ENCODE data around the gene TTYH3. TPM values are rescaled to one million over a fixed set of nuclear protein-coding genes. Genes with fewer than 3 reads are reported as not detected.
"Not testable (repeated sequence)": the region's sequence is repeated elsewhere in the genome, so short reads cannot be mapped to it uniquely, and the experiment has no call there.

TTYH3 gene
- total RNA-seq, 1 donor from 2014 or later, result 170 TPM

DNA sequence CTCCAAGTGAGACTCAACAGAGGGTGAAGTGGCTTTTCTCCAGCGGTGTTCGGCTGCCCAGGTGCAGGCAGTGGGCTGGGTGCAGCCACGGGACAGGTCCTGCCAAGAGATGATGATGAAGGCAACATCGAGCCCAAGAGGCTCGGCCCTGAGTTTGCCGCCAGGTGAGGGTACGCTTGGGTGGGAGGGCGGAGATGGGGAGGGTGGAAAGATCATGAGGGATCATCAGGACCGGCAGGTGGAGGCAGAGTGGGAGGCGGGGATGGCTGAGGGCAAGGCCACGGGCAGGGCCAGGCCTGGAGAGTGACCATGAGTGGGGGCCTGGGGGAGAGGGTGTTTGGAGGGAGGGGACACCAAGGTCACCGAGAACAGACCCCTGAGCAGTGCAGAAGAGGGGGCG, 38.4 kb downstream of the TTYH3 start:
- H3K4me3 Mint-ChIP-seq (ENCODE audit: low read depth), result no peak overlapping the region
- TF ChIP-seq, protein P1, sequence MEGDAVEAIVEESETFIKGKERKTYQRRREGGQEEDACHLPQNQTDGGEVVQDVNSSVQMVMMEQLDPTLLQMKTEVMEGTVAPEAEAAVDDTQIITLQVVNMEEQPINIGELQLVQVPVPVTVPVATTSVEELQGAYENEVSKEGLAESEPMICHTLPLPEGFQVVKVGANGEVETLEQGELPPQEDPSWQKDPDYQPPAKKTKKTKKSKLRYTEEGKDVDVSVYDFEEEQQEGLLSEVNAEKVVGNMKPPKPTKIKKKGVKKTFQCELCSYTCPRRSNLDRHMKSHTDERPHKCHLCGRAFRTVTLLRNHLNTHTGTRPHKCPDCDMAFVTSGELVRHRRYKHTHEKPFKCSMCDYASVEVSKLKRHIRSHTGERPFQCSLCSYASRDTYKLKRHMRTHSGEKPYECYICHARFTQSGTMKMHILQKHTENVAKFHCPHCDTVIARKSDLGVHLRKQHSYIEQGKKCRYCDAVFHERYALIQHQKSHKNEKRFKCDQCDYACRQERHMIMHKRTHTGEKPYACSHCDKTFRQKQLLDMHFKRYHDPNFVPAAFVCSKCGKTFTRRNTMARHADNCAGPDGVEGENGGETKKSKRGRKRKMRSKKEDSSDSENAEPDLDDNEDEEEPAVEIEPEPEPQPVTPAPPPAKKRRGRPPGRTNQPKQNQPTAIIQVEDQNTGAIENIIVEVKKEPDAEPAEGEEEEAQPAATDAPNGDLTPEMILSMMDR (IDR thresholded peaks at IDR 0.05; ENCODE audit: unreplicated experiment), result no peak
- H3K36me3 Mint-ChIP-seq (ENCODE audit: insufficient read depth), result peaks cover 1% of the 10 kb centered on the region
- DNase-seq (ENCODE audit: low spot score, unreplicated experiment), result no peak
- no peaks in the 10 kb centered on the region for H3K4me1 Mint-ChIP-seq (ENCODE audit: low read depth)
- peaks cover 33% of the 10 kb centered on the region for H3K27me3 Mint-ChIP-seq
- H3K9me3 Mint-ChIP-seq (ENCODE audit: low read depth), result peaks cover 7% of the 10 kb centered on the region
- H3K27ac Mint-ChIP-seq, result no peak overlapping the region

DNA sequence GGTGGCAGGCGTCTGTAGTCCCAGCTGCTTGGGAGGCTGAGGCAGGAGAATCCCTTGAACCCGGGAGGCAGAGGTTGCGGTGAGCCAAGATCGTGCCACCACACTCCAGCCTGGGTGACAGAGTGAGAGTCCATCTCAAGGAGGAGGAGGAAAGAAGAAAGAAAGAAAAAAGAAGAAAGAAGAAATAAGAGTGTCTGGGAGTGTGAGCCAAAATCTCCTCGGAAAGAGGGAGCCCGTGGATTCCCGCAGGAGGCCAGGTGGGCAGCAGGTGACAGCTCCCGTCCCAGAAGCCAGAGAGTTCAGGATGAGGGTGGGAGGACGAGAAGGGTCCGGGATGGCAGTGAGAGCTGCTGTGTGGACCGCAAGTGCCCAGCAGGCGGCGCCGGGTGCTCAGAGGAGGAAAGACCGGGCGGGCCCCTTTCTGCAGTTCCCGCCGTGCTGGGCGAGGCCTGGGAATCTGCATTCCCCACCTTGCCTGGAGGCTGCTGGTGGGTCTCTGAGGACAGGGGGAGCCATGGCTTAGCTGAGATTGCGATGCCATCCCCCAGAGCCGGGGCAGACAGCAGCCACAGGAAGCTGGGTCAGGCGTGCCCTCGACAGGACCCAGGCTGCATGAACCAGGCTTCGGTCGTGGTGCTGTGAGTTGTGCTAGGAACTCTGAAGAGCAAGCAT, 39.1 kb downstream of the TTYH3 start:
- Mint-ChIP-seq H3K27me3 (peaks cover 33% of the 10 kb centered on the region), H3K9me3 (ENCODE audit: low read depth) (peaks cover 7% of the 10 kb centered on the region), H3K36me3 (ENCODE audit: insufficient read depth) (no peaks in the 10 kb centered on the region), H3K4me3 (ENCODE audit: low read depth) (no peak overlapping the region), H3K4me1 (ENCODE audit: low read depth) (no peaks in the 10 kb centered on the region), H3K27ac (no peak overlapping the region)
- TF ChIP-seq, protein P1 (IDR thresholded peaks at IDR 0.05; ENCODE audit: unreplicated experiment), result peak; percentile 84
- DNase-seq (ENCODE audit: low spot score, unreplicated experiment), result peak; percentile 51

DNA sequence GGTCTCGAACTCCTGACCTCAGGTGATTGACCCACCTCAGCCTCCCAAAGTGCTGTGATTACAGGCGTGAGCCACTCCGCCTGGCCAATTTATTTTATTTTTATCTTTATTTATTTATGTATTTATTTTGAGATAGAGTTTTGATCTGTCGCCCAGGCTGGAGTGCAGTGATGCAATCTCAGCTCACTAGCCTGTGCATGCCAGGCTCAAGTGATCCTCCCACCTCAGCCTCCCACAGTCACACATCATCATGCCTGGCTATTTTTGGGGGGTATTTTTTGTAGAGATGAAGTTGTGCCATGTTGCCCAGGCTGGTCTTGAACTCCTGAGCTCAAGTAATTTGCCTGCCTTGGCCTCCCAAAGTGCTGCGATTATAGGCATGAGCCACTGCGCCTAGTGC, 41.4 kb downstream of the TTYH3 start:
- H3K27ac Mint-ChIP-seq; H3K9me3 Mint-ChIP-seq (ENCODE audit: low read depth); H3K4me1 Mint-ChIP-seq (ENCODE audit: low read depth); H3K36me3 Mint-ChIP-seq (ENCODE audit: insufficient read depth); H3K4me3 Mint-ChIP-seq (ENCODE audit: low read depth); DNase-seq (ENCODE audit: low spot score, unreplicated experiment): not testable (repeated sequence)
- peaks cover 18% of the 10 kb centered on the region for H3K27me3 Mint-ChIP-seq

DNA sequence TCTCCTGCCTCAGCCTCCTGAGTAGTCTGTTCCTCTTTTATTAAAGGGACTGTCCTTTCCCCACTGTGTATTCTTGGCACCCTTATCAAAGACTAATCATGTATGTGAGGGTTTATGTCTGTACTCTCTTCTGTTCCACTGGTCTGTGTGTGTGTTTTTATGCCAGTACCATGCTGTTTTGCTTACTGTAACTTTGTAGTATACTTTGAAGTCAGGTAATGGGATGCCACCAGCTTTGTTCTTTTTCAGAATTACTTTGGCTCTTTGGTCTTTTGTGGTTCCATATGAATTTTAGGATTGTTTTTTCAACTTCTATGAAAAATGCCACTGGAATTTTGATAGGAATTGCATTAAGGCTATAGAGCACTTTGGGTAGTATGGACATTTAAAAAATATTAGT, 42.1 kb downstream of the TTYH3 start:
- Mint-ChIP-seq H3K27ac (no peak overlapping the region), H3K27me3 (peaks cover 15% of the 10 kb centered on the region), H3K9me3 (ENCODE audit: low read depth) (peaks cover 7% of the 10 kb centered on the region), H3K4me3 (ENCODE audit: low read depth) (no peak overlapping the region), H3K36me3 (ENCODE audit: insufficient read depth) (no peaks in the 10 kb centered on the region), H3K4me1 (ENCODE audit: low read depth) (no peaks in the 10 kb centered on the region)
- TF ChIP-seq, protein P1 (IDR thresholded peaks at IDR 0.05; ENCODE audit: unreplicated experiment), result no peak
- no peak for DNase-seq (ENCODE audit: low spot score, unreplicated experiment)

DNA sequence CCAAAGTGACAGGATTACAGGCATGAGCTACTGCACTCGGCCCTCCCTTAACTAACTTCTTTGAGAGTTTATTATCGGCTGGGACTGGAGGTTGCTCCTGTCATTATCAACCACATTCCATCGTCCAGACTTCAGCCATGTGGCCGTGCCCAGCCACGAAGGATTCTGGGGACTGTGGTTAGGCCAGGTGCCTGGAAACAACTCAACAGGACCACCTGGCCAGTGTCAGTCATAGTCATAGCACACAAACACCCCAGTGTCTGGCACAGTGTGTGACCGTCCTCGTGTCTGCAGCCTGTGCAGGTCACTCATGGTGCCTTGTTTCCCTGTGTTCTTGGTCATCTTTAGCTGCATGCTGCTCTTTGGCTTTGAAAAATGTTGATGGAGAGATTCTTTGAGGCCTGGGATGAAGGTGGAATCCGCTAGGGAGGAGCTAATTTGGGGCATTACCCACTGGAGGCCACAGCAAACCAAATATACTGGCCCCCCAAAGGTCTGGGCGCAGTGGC, 43.5 kb downstream of the TTYH3 start:
- H3K4me1 Mint-ChIP-seq (ENCODE audit: low read depth), result no peaks in the 10 kb centered on the region
- no peak overlapping the region for H3K27ac Mint-ChIP-seq
- H3K9me3 Mint-ChIP-seq (ENCODE audit: low read depth), result peaks cover 7% of the 10 kb centered on the region

DNA sequence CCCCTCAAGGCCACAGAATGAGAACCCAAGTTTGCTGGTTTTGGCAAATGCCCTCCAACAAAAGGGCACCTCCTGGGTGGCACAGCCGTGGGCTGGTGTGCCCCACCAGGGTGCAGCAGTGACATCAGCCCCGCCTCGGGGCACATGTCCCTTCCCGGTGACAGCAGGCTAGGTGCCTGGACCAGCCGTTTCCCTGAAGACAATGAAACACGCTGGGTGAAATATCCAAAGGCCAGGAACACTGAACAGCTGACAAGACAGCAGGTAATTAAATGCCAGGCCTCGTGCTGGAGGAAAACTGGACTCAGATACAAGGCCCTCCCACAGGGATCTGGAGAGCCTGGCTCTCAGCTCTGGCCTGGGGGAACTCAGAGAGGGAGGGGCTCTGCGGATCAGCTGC, 44.8 kb downstream of the TTYH3 start:
- not testable (repeated sequence) for H3K9me3 Mint-ChIP-seq (ENCODE audit: low read depth); H3K27ac Mint-ChIP-seq

More for the DNA sequence above, 43.5 kb downstream of the TTYH3 start:
- DNase-seq (ENCODE audit: low spot score, unreplicated experiment), result no peak
- Mint-ChIP-seq H3K27me3 (peaks cover 14% of the 10 kb centered on the region), H3K4me3 (ENCODE audit: low read depth) (no peak overlapping the region), H3K36me3 (ENCODE audit: insufficient read depth) (no peaks in the 10 kb centered on the region)
- TF ChIP-seq, protein P1 (IDR thresholded peaks at IDR 0.05; ENCODE audit: unreplicated experiment), result no peak

DNA sequence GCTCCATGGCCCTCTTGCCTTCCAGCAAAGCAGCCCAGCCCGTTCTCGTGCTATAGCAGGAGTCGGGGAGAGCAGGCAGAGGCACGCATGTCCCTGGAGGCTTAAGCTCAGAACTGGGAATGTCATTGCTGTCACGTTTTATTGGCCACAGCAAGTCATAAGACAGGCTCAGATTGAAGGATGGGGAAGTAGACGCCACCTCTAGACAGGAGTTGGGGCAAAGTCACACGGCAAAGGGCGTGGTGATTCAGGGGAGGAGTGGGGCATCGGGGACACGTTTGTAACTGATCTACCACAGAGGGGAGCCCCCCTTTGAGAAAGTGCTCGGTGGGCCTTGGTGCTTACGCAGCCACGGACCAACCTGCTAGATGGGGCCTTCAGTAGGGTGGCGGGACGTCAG, 46.7 kb downstream of the TTYH3 start:
- H3K27ac Mint-ChIP-seq; DNase-seq (ENCODE audit: low spot score, unreplicated experiment): not testable (repeated sequence)

More for the DNA sequence above, 44.8 kb downstream of the TTYH3 start:
- DNase-seq (ENCODE audit: low spot score, unreplicated experiment); H3K4me1 Mint-ChIP-seq (ENCODE audit: low read depth); H3K36me3 Mint-ChIP-seq (ENCODE audit: insufficient read depth); H3K4me3 Mint-ChIP-seq (ENCODE audit: low read depth); H3K27me3 Mint-ChIP-seq: not testable (repeated sequence)

DNA sequence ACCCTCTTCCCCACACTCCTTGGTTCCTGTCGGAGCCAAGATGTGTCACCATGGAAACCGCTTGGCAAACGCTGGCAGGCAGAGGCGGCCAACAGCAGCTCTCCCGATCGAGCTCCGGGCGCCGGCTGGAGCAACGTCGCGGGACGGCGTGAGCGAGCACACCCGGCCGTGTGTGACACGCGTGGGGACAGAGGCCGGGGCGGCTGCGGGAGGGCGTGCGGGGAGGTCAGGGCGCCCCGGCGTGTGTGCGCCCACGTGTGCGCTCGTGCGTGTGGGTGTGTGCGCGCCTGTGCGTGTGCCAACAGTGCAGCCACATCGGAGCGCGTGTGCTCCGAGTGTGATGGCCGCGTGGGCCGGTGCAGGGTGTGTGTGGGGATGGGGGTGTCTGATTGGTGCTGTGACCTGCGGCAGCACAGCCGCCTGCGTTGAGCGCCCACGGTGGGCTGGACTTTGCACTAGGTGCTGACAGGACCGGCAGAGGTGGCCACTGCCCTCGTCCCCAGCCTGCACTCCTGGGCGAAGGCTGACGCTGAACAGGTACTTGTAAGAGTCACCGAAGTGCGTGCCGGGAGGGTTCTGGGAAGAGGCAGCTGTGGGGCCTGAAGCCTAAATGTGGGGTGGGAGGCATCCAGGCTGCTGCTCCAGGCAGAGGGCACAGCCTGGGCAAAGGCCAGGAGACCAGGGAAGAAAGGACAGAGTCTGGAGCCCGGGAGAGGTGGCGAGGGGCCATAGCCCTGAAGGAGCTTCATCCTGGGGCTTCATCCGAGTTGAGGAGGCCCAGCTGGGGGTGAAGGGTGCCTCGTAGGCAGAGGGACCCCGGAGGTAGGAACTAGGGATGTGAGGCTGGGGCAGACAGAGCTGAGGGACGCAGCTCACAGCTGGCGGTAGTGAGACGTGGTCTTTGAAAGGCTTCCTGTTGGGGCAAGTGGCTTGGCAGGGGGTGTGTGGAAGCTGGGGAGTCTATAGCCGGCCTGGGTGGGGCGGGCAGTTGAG, 47.6 kb downstream of the TTYH3 start:
- not testable (repeated sequence) for H3K9me3 Mint-ChIP-seq (ENCODE audit: low read depth); H3K4me3 Mint-ChIP-seq (ENCODE audit: low read depth); DNase-seq (ENCODE audit: low spot score, unreplicated experiment); H3K27me3 Mint-ChIP-seq; H3K4me1 Mint-ChIP-seq (ENCODE audit: low read depth); H3K36me3 Mint-ChIP-seq (ENCODE audit: insufficient read depth)
- peak overlapping the region; percentile 27 for H3K27ac Mint-ChIP-seq

More for the DNA sequence above, 46.7 kb downstream of the TTYH3 start:
- not testable (repeated sequence) for H3K4me1 Mint-ChIP-seq (ENCODE audit: low read depth); H3K4me3 Mint-ChIP-seq (ENCODE audit: low read depth); H3K9me3 Mint-ChIP-seq (ENCODE audit: low read depth); H3K27me3 Mint-ChIP-seq; H3K36me3 Mint-ChIP-seq (ENCODE audit: insufficient read depth)

Data from progenitor cell of endocrine pancreas (in vitro differentiated cells).